A172 (cell line): Measurements from ENCODE around the gene ILKAP. TPM values are rescaled to one million over a fixed set of nuclear protein-coding genes. Genes with fewer than 3 reads are reported as not detected.

ENCODE experiments used
- DNase-seq: peaks from one replicate; pipeline ENCODE4 v3.0.0-alpha.2; 2015; ENCODE audit warnings: low spot score
- total RNA-seq: library from RNA; depleted of rRNA; stranded (reverse); fragments of >200 nt; shearing (Covaris generic); gene quantifications from 2 replicates; pipeline ENCODE4 v1.2.3, GENCODE V29; 2014

Gene ILKAP
- total RNA-seq, 1 experiment from 2014 or later, result 22.2 TPM

GRCh38 chr2:238237431-238238135 lies 34.1 kb upstream of the ILKAP start:
- no peak for DNase-seq

- DNase-seq, result no peak
These were observed 33.1 kb upstream of the ILKAP start for GRCh38 chr2:238236571-238236970.

GRCh38 chr2:238235856-238236255 lies 32.4 kb upstream of the ILKAP start:
- no peak for DNase-seq

- DNase-seq, result peak; percentile 59
These were observed 31.8 kb upstream of the ILKAP start for GRCh38 chr2:238235331-238235732.

GRCh38 chr2:238233625-238234024 lies 30.1 kb upstream of the ILKAP start:
- no peak for DNase-seq

- no peak for DNase-seq
These were observed 28.3 kb upstream of the ILKAP start for GRCh38 chr2:238231809-238232208.

GRCh38 chr2:238231251-238231793 lies 27.8 kb upstream of the ILKAP start:
- DNase-seq, result no peak

- DNase-seq, result no peak
These were observed 27.2 kb upstream of the ILKAP start for GRCh38 chr2:238230699-238231098.

GRCh38 chr2:238228700-238229099 lies 25.2 kb upstream of the ILKAP start:
- no peak for DNase-seq

- DNase-seq, result no peak
These were observed 24.1 kb upstream of the ILKAP start for GRCh38 chr2:238227587-238228032.

GRCh38 chr2:238226698-238227586 lies 23.4 kb upstream of the ILKAP start:
- no peak for DNase-seq

- DNase-seq, result no peak
These were observed 22.6 kb upstream of the ILKAP start for GRCh38 chr2:238225911-238226697.

GRCh38 chr2:238225121-238225520 lies 21.6 kb upstream of the ILKAP start:
- no peak for DNase-seq

- DNase-seq, result no peak
These were observed 21.0 kb upstream of the ILKAP start for GRCh38 chr2:238224356-238225035.

GRCh38 chr2:238220892-238221521 lies 17.5 kb upstream of the ILKAP start:
- no peak for DNase-seq

GRCh38 chr2:238220274-238220891 lies 16.9 kb upstream of the ILKAP start:
- no peak for DNase-seq

GRCh38 chr2:238216651-238217184 lies 13.2 kb upstream of the ILKAP start:
- no peak for DNase-seq

- DNase-seq, result no peak
These were observed 3.5 kb upstream of the ILKAP start for GRCh38 chr2:238207006-238207405.

GRCh38 chr2:238203973-238204683 lies 633 bp upstream of the ILKAP start:
- no peak for DNase-seq
